ENCODE measurements around the gene RGS11. TPM values are rescaled to one million over a fixed set of nuclear protein-coding genes. Genes with fewer than 3 reads are reported as not detected.

RGS11 gene
- total and polyA plus RNA-seq, 7 donors = 0.20 to 2.6 (median 0.92) TPM

DNA sequence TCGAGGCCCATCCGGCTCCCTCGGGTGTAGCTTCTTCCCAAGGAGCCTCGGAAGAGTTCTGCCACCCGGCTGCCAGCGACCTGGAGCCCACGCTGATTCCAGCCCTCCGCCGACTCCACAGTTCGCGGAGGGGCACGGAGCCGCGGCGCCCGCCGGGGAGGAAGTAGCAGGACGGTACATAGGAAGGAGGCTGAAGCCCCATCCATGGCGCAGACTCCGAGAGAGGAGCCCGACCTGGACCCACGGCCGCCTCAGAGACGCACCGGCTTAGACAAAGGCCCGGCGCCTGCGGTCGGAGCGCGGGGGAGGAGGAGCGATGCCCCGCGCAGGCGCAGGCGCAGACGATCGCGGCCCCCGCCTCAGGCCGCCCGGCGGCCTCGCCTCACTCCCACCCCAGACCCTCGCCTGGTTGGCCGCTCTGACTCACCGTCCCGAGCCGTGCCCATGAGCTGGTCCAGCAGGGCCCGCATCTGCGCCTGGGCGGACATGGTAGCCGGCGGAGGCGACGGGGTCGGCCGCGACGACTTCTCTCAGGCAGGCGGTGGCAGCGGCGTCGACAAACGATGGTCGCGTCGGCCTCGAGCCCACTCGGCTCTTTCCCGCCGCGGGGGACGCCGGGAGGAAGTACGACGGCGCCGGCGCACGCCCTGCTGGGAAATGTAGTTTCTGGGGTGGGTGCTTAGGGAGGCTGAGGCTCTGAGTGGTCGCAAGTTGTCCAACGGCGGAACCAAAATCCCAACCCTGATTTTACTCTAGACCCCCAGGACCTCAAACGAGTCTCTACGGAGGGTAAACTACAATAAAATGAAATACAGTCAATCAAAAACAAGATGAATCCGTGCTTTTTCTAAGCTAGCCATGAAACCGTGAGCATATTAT, 46.7 kb downstream of the RGS11 start, which contains the start of gene LUC7L:
TSS of gene LUC7L (minus strand) at position 598 of the 879 bp plus-strand sequence. CDS start at position 488, 110 bp downstream.
- Histone ChIP-seq H3K9me3 (no peaks in the 10 kb centered on the region), H3K27me3 (ENCODE audit: insufficient read depth in 3 of 3, low read length in 2 of 3) (no peaks in the 10 kb centered on the region), H3K4me1 (peaks cover 12% of the 10 kb centered on the region), H3K27ac (peak within 1 kb of the TSS; percentile 97), H3K4me3 (peak within 1 kb of the TSS; percentile 89), H3K36me3 (ENCODE audit: insufficient read depth in 1 of 2, low read depth in 1 of 2) (peaks cover 2 to 44% of the 10 kb centered on the region in 2 donors)
- 1 to 2% (median 1%) methylated on average over 81 to 88 of the region's 88 CpGs for WGBS, 3 donors
- no peak for TF ChIP-seq CTCF (IDR thresholded peaks at IDR 0.05)
- DNase-seq = peak; percentile 91 to 94
- intact Hi-C loops (cut with DNase I) = loop anchor here (5.0 kb wide), 2 partner anchors 123 to 128 kb away; partner anchors contain the start of gene AXIN1 (in 1 of the 2)
- peak; percentile 94 to 97 (median 95) for ATAC-seq

GRCh38 chr16:228151-228851, 47.4 kb downstream of the RGS11 start:
- peak overlapping the region; percentile 89 for H3K4me3 ChIP-seq
- intact Hi-C loops (cut with DNase I) = loop anchor here (5.0 kb wide), 2 partner anchors 124 to 129 kb away; partner anchors contain the start of gene AXIN1 (in 1 of the 2)
- no peaks in the 10 kb centered on the region for H3K9me3 ChIP-seq
- 18 to 21% (median 20%) methylated on average over 9 of the region's 9 CpGs for WGBS, 3 donors
- H3K27me3 ChIP-seq (ENCODE audit: insufficient read depth in 3 of 3, low read length in 2 of 3) = no peaks in the 10 kb centered on the region
- peak overlapping the region; percentile 97 for H3K27ac ChIP-seq
- H3K36me3 ChIP-seq (ENCODE audit: insufficient read depth in 1 of 2, low read depth in 1 of 2) = peaks cover 3 to 52% of the 10 kb centered on the region in 2 donors
- peak in 2 of 4 donors; percentile 7 to 9 for ATAC-seq
- DNase-seq = no peak
- TF ChIP-seq CTCF (IDR thresholded peaks at IDR 0.05) = no peak
- H3K4me1 ChIP-seq = peaks cover 12% of the 10 kb centered on the region

DNA sequence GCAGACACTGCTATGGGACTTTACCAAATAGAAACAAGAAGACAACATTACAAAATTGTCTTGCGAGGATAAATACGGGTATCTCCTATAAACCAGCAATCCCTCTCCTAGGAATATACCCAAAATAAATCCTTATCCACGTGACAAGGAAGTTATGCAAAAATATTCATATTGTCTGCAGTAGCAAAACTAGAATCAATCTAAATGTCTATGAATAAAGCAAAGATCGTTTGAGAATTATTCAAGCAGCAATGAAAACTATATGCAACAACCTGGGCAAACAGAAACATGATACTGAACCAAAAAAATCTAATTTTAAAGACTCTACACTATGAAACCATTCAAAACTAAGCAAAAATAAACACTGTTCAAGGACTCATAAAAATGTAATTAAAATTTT, 55.7 kb downstream of the RGS11 start:
- Histone ChIP-seq H3K9me3 (no peaks in the 10 kb centered on the region), H3K27ac (no peak overlapping the region), H3K27me3 (ENCODE audit: insufficient read depth in 3 of 3, low read length in 2 of 3) (no peaks in the 10 kb centered on the region), H3K4me1 (no peaks in the 10 kb centered on the region), H3K4me3 (no peak overlapping the region), H3K36me3 (ENCODE audit: insufficient read depth in 1 of 2, low read depth in 1 of 2) (peaks cover 18 to 100% of the 10 kb centered on the region in 2 donors)
- no peak for DNase-seq
- no peak for ATAC-seq
- intact Hi-C loops (cut with DNase I) = no loop called here
- WGBS, 3 donors = 64 to 68% (median 65%) methylated on average over 4 of the region's 4 CpGs
- TF ChIP-seq CTCF (IDR thresholded peaks at IDR 0.05) = no peak

Other genes starting within 250 kb of the RGS11 start
- gene POLR3K, start 222.3 kb downstream of the RGS11 start, total RNA-seq = 10 to 100 TPM in 2 of 4 donors, 1 to 10 TPM in 2; 5.8 to 16.2 (median 9.0) TPM
- 10 to 100 TPM in 2 of 3 donors, 1 to 10 TPM in 1; 8.9 to 17.5 (median 11.7) TPM for gene POLR3K, start 222.3 kb downstream of the RGS11 start, polyA plus RNA-seq
- gene SNRNP25, start 222.1 kb downstream of the RGS11 start, total RNA-seq = 10 to 100 TPM; 40.0 to 62.0 (median 48.9) TPM
- gene SNRNP25, start 222.1 kb downstream of the RGS11 start, polyA plus RNA-seq = 10 to 100 TPM; 65.3 to 82.2 (median 70.5) TPM
- 10 to 100 TPM in 3 of 4 donors, 1 to 10 TPM in 1; 9.0 to 24.8 (median 20.8) TPM for gene RHBDF1, start 203.3 kb downstream of the RGS11 start, total RNA-seq
- 10 to 100 TPM; 11.4 to 22.2 (median 15.3) TPM for gene RHBDF1, start 203.3 kb downstream of the RGS11 start, polyA plus RNA-seq
- gene MPG, start 197.7 kb downstream of the RGS11 start, total RNA-seq = 10 to 100 TPM; 23.0 to 43.1 (median 37.8) TPM
- 10 to 100 TPM; 53.8 to 68.1 (median 57.7) TPM for gene MPG, start 197.7 kb downstream of the RGS11 start, polyA plus RNA-seq
- 10 to 100 TPM; 21.2 to 31.2 (median 30.3) TPM for gene NPRL3, start 137.3 kb downstream of the RGS11 start, total RNA-seq
- 10 to 100 TPM; 13.9 to 23.7 (median 22.1) TPM for gene NPRL3, start 137.3 kb downstream of the RGS11 start, polyA plus RNA-seq
- not detected for gene HBZ, start 123.3 kb downstream of the RGS11 start, total RNA-seq
- under 1 TPM; 0.05 to 0.12 (median 0.11) TPM for gene HBZ, start 123.3 kb downstream of the RGS11 start, polyA plus RNA-seq
- 1 to 10 TPM in 1 of 4 donors, not detected in 3; 2.9 TPM for gene HBM, start 110.0 kb downstream of the RGS11 start, total RNA-seq
- not detected for gene HBM, start 110.0 kb downstream of the RGS11 start, polyA plus RNA-seq
- gene HBA2, start 103.1 kb downstream of the RGS11 start, total RNA-seq = 1,000 to 10,000 TPM in 1 of 4 donors, 100 to 1,000 TPM in 1, 10 to 100 TPM in 2; 11.9 to 1,244 (median 122) TPM
- gene HBA2, start 103.1 kb downstream of the RGS11 start, polyA plus RNA-seq = 10 to 100 TPM; 18.5 to 24.9 (median 22.9) TPM
- 1,000 to 10,000 TPM in 1 of 4 donors, 100 to 1,000 TPM in 1, 10 to 100 TPM in 2; 22.5 to 1,513 (median 169) TPM for gene HBA1, start 99.3 kb downstream of the RGS11 start, total RNA-seq
- gene HBA1, start 99.3 kb downstream of the RGS11 start, polyA plus RNA-seq = 10 to 100 TPM in 1 of 3 donors, 1 to 10 TPM in 2; 6.1 to 10.3 (median 8.2) TPM
- gene HBQ1, start 95.5 kb downstream of the RGS11 start, total RNA-seq = under 1 TPM in 1 of 4 donors, not detected in 3; 0.58 TPM
- gene HBQ1, start 95.5 kb downstream of the RGS11 start, polyA plus RNA-seq = not detected
- gene LUC7L, start 46.5 kb downstream of the RGS11 start, total RNA-seq = 10 to 100 TPM; 23.8 to 30.3 (median 27.1) TPM
- gene LUC7L, start 46.5 kb downstream of the RGS11 start, polyA plus RNA-seq = 10 to 100 TPM; 36.3 to 58.9 (median 36.7) TPM
- 100 to 1,000 TPM; 108 to 154 (median 120) TPM for gene FAM234A, start 41.1 kb downstream of the RGS11 start, total RNA-seq
- 100 to 1,000 TPM in 1 of 3 donors, 10 to 100 TPM in 2; 54.2 to 198 (median 98.4) TPM for gene FAM234A, start 41.1 kb downstream of the RGS11 start, polyA plus RNA-seq
- gene ARHGDIG, start 4.6 kb upstream of the RGS11 start, total RNA-seq = 1 to 10 TPM in 1 of 4 donors, under 1 TPM in 2, not detected in 1; 0.59 to 4.1 (median 0.69) TPM
- gene ARHGDIG, start 4.6 kb upstream of the RGS11 start, polyA plus RNA-seq = under 1 TPM; 0.12 to 0.28 (median 0.13) TPM
- under 1 TPM in 1 of 4 donors, not detected in 3; 0.90 TPM for gene PDIA2, start 7.2 kb upstream of the RGS11 start, total RNA-seq
- gene PDIA2, start 7.2 kb upstream of the RGS11 start, polyA plus RNA-seq = under 1 TPM in 2 of 3 donors, not detected in 1; 0.08 to 0.14 TPM
- gene AXIN1, start 76.8 kb upstream of the RGS11 start, total RNA-seq = 10 to 100 TPM; 12.1 to 23.2 (median 22.8) TPM
- 10 to 100 TPM; 23.5 to 32.3 (median 29.5) TPM for gene AXIN1, start 76.8 kb upstream of the RGS11 start, polyA plus RNA-seq
- gene MRPL28, start 94.6 kb upstream of the RGS11 start, total RNA-seq = 10 to 100 TPM; 55.4 to 68.8 (median 55.9) TPM
- gene MRPL28, start 94.6 kb upstream of the RGS11 start, polyA plus RNA-seq = 100 to 1,000 TPM in 1 of 3 donors, 10 to 100 TPM in 2; 67.1 to 126 (median 86.8) TPM
- 10 to 100 TPM; 27.2 to 34.7 (median 32.2) TPM for gene PGAP6, start 106.0 kb upstream of the RGS11 start, total RNA-seq
- 10 to 100 TPM; 26.0 to 46.9 (median 42.1) TPM for gene PGAP6, start 106.0 kb upstream of the RGS11 start, polyA plus RNA-seq
- gene NME4, start 121.3 kb upstream of the RGS11 start, total RNA-seq = 10 to 100 TPM; 19.5 to 39.7 (median 29.6) TPM
- gene NME4, start 121.3 kb upstream of the RGS11 start, polyA plus RNA-seq = 10 to 100 TPM; 16.0 to 30.7 (median 22.7) TPM
- gene DECR2, start 125.9 kb upstream of the RGS11 start, total RNA-seq = 10 to 100 TPM; 13.9 to 22.9 (median 19.6) TPM
- 10 to 100 TPM; 14.1 to 18.1 (median 15.8) TPM for gene DECR2, start 125.9 kb upstream of the RGS11 start, polyA plus RNA-seq
- 10 to 100 TPM; 44.7 to 89.5 (median 71.5) TPM for gene RAB11FIP3, start 149.7 kb upstream of the RGS11 start, total RNA-seq
- 10 to 100 TPM; 20.3 to 26.1 (median 26.1) TPM for gene RAB11FIP3, start 149.7 kb upstream of the RGS11 start, polyA plus RNA-seq